ENCODE measurements around the gene WDR62.
"Not testable (repeated sequence)": the region's sequence is repeated elsewhere in the genome, so short reads cannot be mapped to it uniquely, and the experiment has no call there.

The WDR62 gene

GRCh38 chr19:36064826-36065225 is 10.1 kb downstream of the WDR62 start:
- H3K9me3 ChIP-seq (ENCODE audit: severe bottlenecking) = no peaks in the 10 kb centered on the region
- H3K27ac ChIP-seq = no peak overlapping the region
- H3K36me3 ChIP-seq = peaks cover 68% of the 10 kb centered on the region
- TF ChIP-seq CTCF (IDR thresholded peaks at IDR 0.05; ENCODE audit: low read depth, low read length) = no peak
- no peaks in the 10 kb centered on the region for H3K27me3 ChIP-seq (ENCODE audit: insufficient read depth, low read depth, severe bottlenecking)
- no peak overlapping the region for H3K4me3 ChIP-seq (ENCODE audit: low read depth, low read length)
- DNase-seq = no peak

- TF ChIP-seq CTCF (IDR thresholded peaks at IDR 0.05; ENCODE audit: low read depth, low read length) = no peak
- no peak for DNase-seq
- Histone ChIP-seq H3K9me3 (ENCODE audit: severe bottlenecking) (no peaks in the 10 kb centered on the region), H3K27me3 (ENCODE audit: insufficient read depth, low read depth, severe bottlenecking) (no peaks in the 10 kb centered on the region), H3K27ac (no peak overlapping the region), H3K4me3 (ENCODE audit: low read depth, low read length) (no peak overlapping the region), H3K36me3 (peaks cover 66% of the 10 kb centered on the region)
Observed at GRCh38 chr19:36067681-36068080, 13.0 kb downstream of the WDR62 start.

- not testable (repeated sequence) for DNase-seq; H3K4me3 ChIP-seq (ENCODE audit: low read depth, low read length); H3K9me3 ChIP-seq (ENCODE audit: severe bottlenecking); H3K27me3 ChIP-seq (ENCODE audit: insufficient read depth, low read depth, severe bottlenecking); H3K27ac ChIP-seq
- peaks cover 67% of the 10 kb centered on the region for H3K36me3 ChIP-seq
Observed at GRCh38 chr19:36068810-36069499, 14.3 kb downstream of the WDR62 start.

- TF ChIP-seq CTCF (IDR thresholded peaks at IDR 0.05; ENCODE audit: low read depth, low read length) = no peak
- H3K27me3 ChIP-seq (ENCODE audit: insufficient read depth, low read depth, severe bottlenecking) = no peaks in the 10 kb centered on the region
- no peaks in the 10 kb centered on the region for H3K9me3 ChIP-seq (ENCODE audit: severe bottlenecking)
- peaks cover 65% of the 10 kb centered on the region for H3K36me3 ChIP-seq
- no peak for DNase-seq
- no peak overlapping the region for H3K27ac ChIP-seq
- no peak overlapping the region for H3K4me3 ChIP-seq (ENCODE audit: low read depth, low read length)
Observed at GRCh38 chr19:36072081-36072480, 17.4 kb downstream of the WDR62 start.

GRCh38 chr19:36073121-36073876 is 18.6 kb downstream of the WDR62 start:
- H3K9me3 ChIP-seq (ENCODE audit: severe bottlenecking) = no peaks in the 10 kb centered on the region
- no peak for DNase-seq
- peaks cover 58% of the 10 kb centered on the region for H3K36me3 ChIP-seq
- no peaks in the 10 kb centered on the region for H3K27me3 ChIP-seq (ENCODE audit: insufficient read depth, low read depth, severe bottlenecking)
- TF ChIP-seq CTCF (IDR thresholded peaks at IDR 0.05; ENCODE audit: low read depth, low read length) = no peak
- no peak overlapping the region for H3K4me3 ChIP-seq (ENCODE audit: low read depth, low read length)
- no peak overlapping the region for H3K27ac ChIP-seq

GRCh38 chr19:36079389-36079945 is 24.8 kb downstream of the WDR62 start:
- Histone ChIP-seq H3K9me3 (ENCODE audit: severe bottlenecking) (no peaks in the 10 kb centered on the region), H3K27ac (no peak overlapping the region), H3K4me3 (ENCODE audit: low read depth, low read length) (no peak overlapping the region), H3K36me3 (peaks cover 62% of the 10 kb centered on the region), H3K27me3 (ENCODE audit: insufficient read depth, low read depth, severe bottlenecking) (no peaks in the 10 kb centered on the region)
- TF ChIP-seq CTCF (IDR thresholded peaks at IDR 0.05; ENCODE audit: low read depth, low read length) = no peak
- no peak for DNase-seq
